ENCODE data around the gene CSF2RB. TPM values are rescaled to one million over a fixed set of nuclear protein-coding genes. Genes with fewer than 3 reads are reported as not detected.

CSF2RB gene
- total and polyA plus RNA-seq, 10 of the 15 experiments (the other 5 are each of a cell fraction or from before 2014, with no cell fraction given): 0.82 to 12.5 (median 5.4) TPM

- FAIRE-seq: no peak
- Histone ChIP-seq H3K9me3 (replicated peaks; ENCODE audit: control insufficient read depth, insufficient read depth, low read length) (peaks cover 2% of the 10 kb centered on the region; the same call in 2 of the 3 replicates), H3K4me1 (ENCODE audit: control insufficient read depth, insufficient read depth, low read length) (no peaks in the 10 kb centered on the region), H3K27me3 (replicated peaks in 1 of 2; ENCODE audit: control insufficient read depth in 2 of 2, insufficient read depth in 2 of 2, low read length in 1 of 2) (no peaks in the 10 kb centered on the region), H4K20me1 (ENCODE audit: control insufficient read depth, insufficient read depth) (no peaks in the 10 kb centered on the region), H3K9ac (ENCODE audit: control insufficient read depth, insufficient read depth, low read length) (no peak overlapping the region), H3K27ac (ENCODE audit: control insufficient read depth, insufficient read depth) (no peak overlapping the region), H3K79me2 (ENCODE audit: control insufficient read depth, insufficient read depth, low read length) (no peaks in the 10 kb centered on the region), H3K4me3 (no peak overlapping the region), H3K36me3 (ENCODE audit: control insufficient read depth in 2 of 2, insufficient read depth in 2 of 2, low read length in 1 of 2) (no peaks in the 10 kb centered on the region), H2AFZ (ENCODE audit: control insufficient read depth, low read depth, low read length) (no peak overlapping the region), H3K4me2 (ENCODE audit: control insufficient read depth, insufficient read depth) (no peak overlapping the region)
- CTCF ChIA-PET: interaction anchor here (1.3 to 1.8 kb wide), 2 partner anchors 11 to 31 kb away, joined by 4 to 7 read pairs; no protein-coding TSS in a partner anchor
- no peak for DNase-seq (ENCODE audit: low read depth, low spot score)
- SMC1A ChIA-PET (ENCODE audit: uncharacterized antibody, unreplicated experiment): interaction anchor here (1.7 to 2.5 kb wide), 3 partner anchors 12 to 17 kb away, joined by 3 to 9 read pairs (median 5); no protein-coding TSS in a partner anchor
- no TSS peak for BruUV-seq (replicated peaks)
- ATAC-seq: no peak
- intact Hi-C loops (cut with micrococcal nuclease; ENCODE audit: unreplicated experiment) (no loop called here), in situ Hi-C loops (cut with MboI) (no loop called here)
- 50% methylated on average over 4 of the region's 4 CpGs for WGBS (ENCODE audit: insufficient coverage, insufficient replicate concordance, low lambda C conversion rate, missing lambda C conversion rate)
- TF ChIP-seq MTA3 (IDR thresholded peaks at IDR 0.05; ENCODE audit: borderline replicate concordance, low read length): no peak
- no peak for TF ChIP-seq HDGF (IDR thresholded peaks at IDR 0.05)
- TF ChIP-seq CEBPZ (IDR thresholded peaks at IDR 0.05; ENCODE audit: low read depth, low read length): no peak
- TF ChIP-seq JUNB (IDR thresholded peaks at IDR 0.05): no peak
- no peak for TF ChIP-seq ZBTB33 (IDR thresholded peaks at IDR 0.05)
- TF ChIP-seq EED (IDR thresholded peaks at IDR 0.05; ENCODE audit: low read depth): no peak
- no peak for TF ChIP-seq NR2F1 (conservative IDR thresholded peaks at IDR 0.05)
- TF ChIP-seq MYC (IDR thresholded peaks at IDR 0.05; ENCODE audit: insufficient read depth, insufficient read length, insufficient replicate concordance, low read length, severe bottlenecking): no peak
- TF ChIP-seq HDAC2 (IDR thresholded peaks at IDR 0.05): no peak
- TF ChIP-seq HDAC6 (IDR thresholded peaks at IDR 0.05; ENCODE audit: unreplicated experiment): no peak
- no peak for TF ChIP-seq YBX1 (IDR thresholded peaks at IDR 0.05)
- no peak for TF ChIP-seq PBX3 (IDR thresholded peaks at IDR 0.05; ENCODE audit: insufficient replicate concordance, low read depth, low read length)
- no peak for TF ChIP-seq EZH2 (IDR thresholded peaks at IDR 0.05; ENCODE audit: borderline replicate concordance, control insufficient read depth, low read depth, low read length)
- TF ChIP-seq E4F1 (IDR thresholded peaks at IDR 0.05; ENCODE audit: borderline replicate concordance, partially characterized antibody): no peak
- RAD21 ChIA-PET (ENCODE audit: unreplicated experiment): no interaction called here
- POLR2A ChIA-PET: no interaction called here
Measured at GRCh38 chr22:36887162-36887561, 26.3 kb upstream of the CSF2RB start.

All from GM12878 (cell line).